HEK293T (cell line): Measurements from ENCODE around the gene CIAPIN1.

Experiments used
- BHLHE40 ChIP-seq: fragments of 450-650 bp; IDR thresholded peaks from 2 replicates; pipeline ENCODE4 v1.6.1; 2016; ENCODE audit warnings: mild to moderate bottlenecking, moderate library complexity, borderline replicate concordance
- ELF4 ChIP-seq: fragments of 450-650 bp; IDR thresholded peaks from 2 replicates; pipeline ENCODE4 v1.6.1; 2017; ENCODE audit warnings: antibody characterized with exemption
- SUZ12 ChIP-seq: fragments of 450-650 bp; IDR thresholded peaks from 2 replicates; pipeline ENCODE4 v1.6.1; 2016; ENCODE audit warnings: mild to moderate bottlenecking

- TF ChIP-seq SUZ12, result no peak
- no peak for TF ChIP-seq ELF4
- no peak for TF ChIP-seq BHLHE40
These were observed 20.8 kb downstream of the CIAPIN1 start for GRCh38 chr16:57426356-57426755.
